IMR-90 (cell line): Measurements from ENCODE around the gene NOS3. TPM values are rescaled to one million over a fixed set of nuclear protein-coding genes. Genes with fewer than 3 reads are reported as not detected.
A peak's percentile ranks its signal among the peaks of the same experiment; 100 is the strongest.

Source experiments
- ATAC-seq: fragments of 200-7000 bp; cut with Tn5 transposase; 2 replicates; pipeline ENCODE4 v1.9.1; 2020; ENCODE audit warnings: low read depth, mild to moderate bottlenecking, moderate library complexity
- BruUV-seq: library from RNA; stranded (reverse); fragments of 400-500 nt; replicated peaks from 2 replicates; lab custom pipeline; 2021; lab: Mats Ljungman, UMichigan
- CTCF ChIA-PET: fragments of 300-600 bp; formaldehyde crosslinking; extraction: SDS; loops from one replicate; lab custom pipeline; 2021; ENCODE audit warnings: antibody characterized with exemption; lab: Yijun Ruan, JAX
- POLR2A ChIA-PET: fragments of 300-600 bp; sonication (Branson Sonifier 250); formaldehyde crosslinking; loops from one replicate; lab custom pipeline; 2022; ENCODE audit warnings: antibody characterized with exemption; ENCODE audit not compliant: unreplicated experiment; lab: Charles Lee
- DNase-seq: peaks from one replicate; pipeline ENCODE4 v3.0.0; 2013
- H2AFZ ChIP-seq: replicated peaks from 2 replicates; pipeline ENCODE3; 2013; ENCODE audit warnings: low read length, mild to moderate bottlenecking; ENCODE audit not compliant: poor library complexity
- H2AK5ac ChIP-seq: 2 replicates; pipeline ENCODE4 v1.6.1; 2013; ENCODE audit warnings: low read depth, low read length, inconsistent platforms
- H2AK9ac ChIP-seq: replicated peaks from 2 replicates; pipeline ENCODE3; 2013; ENCODE audit warnings: mild to moderate bottlenecking, low read depth, low read length, moderate library complexity; ENCODE audit not compliant: poor library complexity
- H2BK120ac ChIP-seq: 2 replicates; pipeline ENCODE4 v1.6.1; 2013; ENCODE audit warnings: low read depth, low read length, inconsistent platforms
- H2BK15ac ChIP-seq: 3 replicates; pipeline ENCODE4 v1.6.1; 2013; ENCODE audit warnings: low read depth, low read length, inconsistent platforms
- H2BK20ac ChIP-seq: 2 replicates; pipeline ENCODE4 v1.6.1; 2013; ENCODE audit warnings: low read depth, mild to moderate bottlenecking, inconsistent platforms, low read length, moderate library complexity
- H2BK5ac ChIP-seq: 2 replicates; pipeline ENCODE4 v1.6.1; 2013; ENCODE audit warnings: mild to moderate bottlenecking, low read depth, low read length, inconsistent platforms; ENCODE audit not compliant: poor library complexity, severe bottlenecking
- H3K14ac ChIP-seq: replicated peaks from 2 replicates; pipeline ENCODE4 v1.6.1; 2013; ENCODE audit warnings: low read depth, low read length, inconsistent platforms
- H3K18ac ChIP-seq: 2 replicates; pipeline ENCODE4 v1.6.1; 2013; ENCODE audit warnings: low read depth, low read length, control low read depth
- H3K23ac ChIP-seq: 2 replicates; pipeline ENCODE4 v1.6.1; 2013; ENCODE audit warnings: low read depth, low read length, inconsistent platforms
- H3K27ac ChIP-seq: 2 replicates; pipeline ENCODE4 v1.5.1; 2013; ENCODE audit warnings: mild to moderate bottlenecking, control low read depth, low read length; ENCODE audit not compliant: insufficient read depth
- H3K27me3 ChIP-seq: 2 replicates; pipeline ENCODE4 v1.6.1; 2013; ENCODE audit warnings: low read length; ENCODE audit not compliant: control insufficient read depth, insufficient read depth
- H3K36me3 ChIP-seq: 2 replicates; pipeline ENCODE4 v1.6.1; 2013; ENCODE audit warnings: low read length, mixed read lengths; ENCODE audit not compliant: control insufficient read depth, insufficient read depth
- H3K4ac ChIP-seq: 2 replicates; pipeline ENCODE4 v1.6.1; 2013; ENCODE audit warnings: low read depth, low read length, inconsistent platforms
- H3K4me1 ChIP-seq: 2 replicates; pipeline ENCODE4 v1.6.1; 2013; ENCODE audit warnings: low read length, mixed read lengths; ENCODE audit not compliant: control insufficient read depth, insufficient read depth
- H3K4me2 ChIP-seq: 2 replicates; pipeline ENCODE4 v1.6.1; 2013; ENCODE audit warnings: low read depth, mild to moderate bottlenecking, control low read depth, low read length, moderate library complexity
- H3K4me3 ChIP-seq: 2 replicates; pipeline ENCODE4 v1.5.1; 2013; ENCODE audit warnings: low read depth, mild to moderate bottlenecking, control low read depth, low read length, moderate library complexity; ENCODE audit not compliant: insufficient read depth
- H3K56ac ChIP-seq: 2 replicates; pipeline ENCODE4 v1.6.1; 2013; ENCODE audit warnings: low read length, inconsistent platforms; ENCODE audit not compliant: insufficient read depth; ENCODE audit errors: extremely low read depth
- H3K79me1 ChIP-seq, 2 experiments: 2 replicates each; pipeline ENCODE4 v1.6.1; 2013; ENCODE audit warnings: low read length in 2 of 2, inconsistent platforms in 1 of 2, low read depth in 1 of 2
- H3K9ac ChIP-seq: 2 replicates; pipeline ENCODE4 v1.6.1; 2013; ENCODE audit warnings: low read depth, low read length, control low read depth
- H3K9me1 ChIP-seq: 2 replicates; pipeline ENCODE4 v1.6.1; 2013; ENCODE audit warnings: low read length, inconsistent platforms; ENCODE audit not compliant: insufficient read depth
- H3K9me3 ChIP-seq: 2 replicates; pipeline ENCODE4 v1.6.1; 2013; ENCODE audit warnings: low read length; ENCODE audit not compliant: control insufficient read depth, insufficient read depth
- H4K20me1 ChIP-seq: 2 replicates; pipeline ENCODE4 v1.6.1; 2013; ENCODE audit warnings: low read length, inconsistent platforms; ENCODE audit not compliant: insufficient read depth
- H4K5ac ChIP-seq: 2 replicates; pipeline ENCODE4 v1.6.1; 2013; ENCODE audit warnings: mild to moderate bottlenecking, low read depth, low read length, control low read depth
- H4K8ac ChIP-seq, 2 experiments: 2 replicates each; pipeline ENCODE4 v1.6.1; 2013; ENCODE audit warnings: low read depth in 2 of 2, low read length in 2 of 2, control low read depth in 1 of 2, inconsistent platforms in 1 of 2
- H4K91ac ChIP-seq: 2 replicates; pipeline ENCODE4 v1.6.1; 2013; ENCODE audit warnings: low read depth, low read length, inconsistent platforms; ENCODE audit not compliant: insufficient read depth
- BHLHE40 ChIP-seq: fragments of 150-350 bp; IDR thresholded peaks from 2 replicates; pipeline ENCODE4 v1.6.1; 2016; ENCODE audit warnings: mild to moderate bottlenecking, low read depth, low read length
- CHD1 ChIP-seq: IDR thresholded peaks from 2 replicates; pipeline ENCODE4 v1.6.1; 2012; ENCODE audit warnings: low read depth, low read length, improper control_type of control experiment
- MAFK ChIP-seq: IDR thresholded peaks from 2 replicates; pipeline ENCODE4 v1.6.1; 2012; ENCODE audit warnings: low read depth, low read length, improper control_type of control experiment
- MXI1 ChIP-seq: IDR thresholded peaks from 2 replicates; pipeline ENCODE4 v1.6.1; 2012; ENCODE audit warnings: low read depth, mild to moderate bottlenecking, low read length, moderate library complexity, borderline replicate concordance
- POLR2A ChIP-seq: IDR thresholded peaks from 2 replicates; pipeline ENCODE4 v1.6.1; 2012; ENCODE audit warnings: mild to moderate bottlenecking, low read depth, low read length
- RCOR1 ChIP-seq: IDR thresholded peaks from 2 replicates; pipeline ENCODE4 v1.6.1; 2012; ENCODE audit warnings: mild to moderate bottlenecking, low read length, improper control_type of control experiment; ENCODE audit not compliant: insufficient replicate concordance
- RFX5 ChIP-seq: IDR thresholded peaks from 2 replicates; pipeline ENCODE4 v1.8.0; 2012; ENCODE audit warnings: low read depth, mild to moderate bottlenecking, low read length, moderate library complexity
- SMC3 ChIP-seq: fragments of 150-350 bp; IDR thresholded peaks from 2 replicates; pipeline ENCODE4 v1.6.1; 2016; ENCODE audit warnings: low read depth, mild to moderate bottlenecking, antibody characterized with exemption, low read length, moderate library complexity
- WGBS, 2 experiments: methylation state at CpG; one replicate each; pipeline versions ENCODE4 v1.1.5 to v1.1.7; 2013; ENCODE audit warnings: missing lambda C conversion rate in 2 of 2; ENCODE audit not compliant: insufficient read length in 1 of 2; ENCODE audit errors: extremely low coverage in 2 of 2; 5-methylcytosine and 5-hydroxymethylcytosine counted together
- dilution Hi-C: fragments of 300-500 bp; cut with HindIII; formaldehyde crosslinking; loops from one replicate; pipeline ENCODE4 v1.14.3; 2018; ENCODE audit warnings: low sequenced_read_pairs; ENCODE audit not compliant: unreplicated experiment
- in situ Hi-C: fragments of 300-500 bp; cut with MboI; formaldehyde crosslinking; loops from 3 replicates; pipeline ENCODE4 v1.14.3; 2019; ENCODE audit warnings: low sequenced_read_pairs, inconsistent platforms, mixed read lengths
- intact Hi-C: fragments of 100-400 bp; cut with micrococcal nuclease; formaldehyde crosslinking; loops from 2 replicates; pipeline ENCODE4 v1.10.0; 2022
- polyA plus RNA-seq, 3 experiments: library from polyadenylated mRNA; depleted of rRNA; stranded (reverse); fragments of >200 nt; gene quantifications; 2 replicates each; pipeline ENCODE4 v1.2.3, GENCODE V29; 2012; ENCODE audit warnings: low replicate concordance in 1 of 3
- total RNA-seq: library from RNA; depleted of rRNA; stranded (reverse); fragments of >200 nt; gene quantifications from 2 replicates; pipeline ENCODE4 v1.2.3, GENCODE V29; 2012
- TF ChIP-seq, protein P1 (sequence below): conservative IDR thresholded peaks from 2 replicates; pipeline ENCODE4 v1.5.1; 2012; ENCODE audit warnings: mild to moderate bottlenecking, low read depth, low read length, improper control_type of control experiment

NOS3 gene
- total and polyA plus RNA-seq, 2 of the 4 experiments (the other 2 are of a cell fraction): 0.72 to 2.0 TPM

DNA sequence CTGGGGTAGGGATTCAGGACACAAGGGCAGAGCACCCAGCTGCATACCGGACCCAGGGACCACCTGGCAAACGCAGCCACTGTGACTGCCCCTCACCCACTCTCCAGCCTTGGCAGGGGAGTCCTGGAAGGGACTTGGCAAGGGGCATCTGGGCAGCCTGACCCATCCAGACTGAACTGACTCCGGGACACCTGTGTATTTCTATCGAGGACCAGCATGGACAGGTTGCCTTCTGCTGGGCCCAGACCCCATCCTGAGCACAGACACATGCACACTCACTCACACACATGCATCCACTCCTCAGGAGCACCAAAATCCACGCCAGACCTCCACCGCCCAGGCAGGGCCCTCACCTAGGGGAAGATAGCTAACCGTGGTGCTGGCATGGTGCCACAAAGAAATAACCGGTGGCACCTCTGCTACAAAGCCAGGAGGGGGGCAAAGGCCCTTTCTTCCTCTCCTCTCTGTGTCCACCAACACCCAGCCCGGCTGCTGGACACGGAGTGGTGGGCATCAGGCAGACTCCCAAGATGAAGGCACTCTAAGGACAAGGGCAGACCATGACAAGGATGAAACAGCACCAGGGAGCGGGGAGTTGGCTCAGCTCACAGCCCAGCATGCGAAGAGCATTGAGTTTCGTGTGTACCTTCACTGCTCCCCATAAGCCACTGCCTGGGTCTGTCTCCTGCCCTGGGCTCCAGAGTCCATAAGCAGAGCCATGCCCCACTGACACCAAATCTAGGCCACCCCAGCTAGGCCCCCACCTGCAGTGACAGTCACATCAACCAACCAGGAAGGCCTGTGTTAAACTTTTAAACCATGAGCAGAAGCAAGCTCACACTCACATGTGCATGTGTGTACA is 48.0 kb upstream of the NOS3 start:
- Histone ChIP-seq H3K18ac (no peak overlapping the region), H2BK15ac (no peak overlapping the region), H3K4me3 (no peak overlapping the region), H3K36me3 (no peaks in the 10 kb centered on the region), H3K9me1 (0 out of 2 replicates have a peak, but pooled peaks cover 3% of the 10 kb centered on the region), H2BK5ac (no peak overlapping the region), H3K79me1 (no peaks in the 10 kb centered on the region), H4K5ac (no peak overlapping the region), H4K8ac (no peak overlapping the region), H4K20me1 (no peaks in the 10 kb centered on the region), H2AFZ (peak overlapping the region; percentile 14), H3K4ac (no peak overlapping the region), H3K27me3 (no peaks in the 10 kb centered on the region), H2AK5ac (no peak overlapping the region), H3K14ac (no peak overlapping the region), H4K91ac (no peak overlapping the region), H3K27ac (no peak overlapping the region), H2BK20ac (no peak overlapping the region), H3K56ac (no peak overlapping the region), H3K4me2 (no peak overlapping the region), H3K9ac (no peak overlapping the region), H2BK120ac (no peak overlapping the region), H2AK9ac (no peak overlapping the region), H3K9me3 (no peaks in the 10 kb centered on the region), H3K4me1 (peaks cover 5% of the 10 kb centered on the region; the same call in 1 of the 2 replicates), H3K23ac (no peak overlapping the region)
- DNase-seq (no peak), ATAC-seq (no peak)
- ChIA-PET POLR2A (no interaction called here), CTCF (no interaction called here)
- TF ChIP-seq CHD1 (no peak), MAFK (no peak), BHLHE40 (no peak), SMC3 (no peak), POLR2A (no peak), RCOR1 (no peak), RFX5 (no peak), MXI1 (no peak)
- TF ChIP-seq, protein P1, sequence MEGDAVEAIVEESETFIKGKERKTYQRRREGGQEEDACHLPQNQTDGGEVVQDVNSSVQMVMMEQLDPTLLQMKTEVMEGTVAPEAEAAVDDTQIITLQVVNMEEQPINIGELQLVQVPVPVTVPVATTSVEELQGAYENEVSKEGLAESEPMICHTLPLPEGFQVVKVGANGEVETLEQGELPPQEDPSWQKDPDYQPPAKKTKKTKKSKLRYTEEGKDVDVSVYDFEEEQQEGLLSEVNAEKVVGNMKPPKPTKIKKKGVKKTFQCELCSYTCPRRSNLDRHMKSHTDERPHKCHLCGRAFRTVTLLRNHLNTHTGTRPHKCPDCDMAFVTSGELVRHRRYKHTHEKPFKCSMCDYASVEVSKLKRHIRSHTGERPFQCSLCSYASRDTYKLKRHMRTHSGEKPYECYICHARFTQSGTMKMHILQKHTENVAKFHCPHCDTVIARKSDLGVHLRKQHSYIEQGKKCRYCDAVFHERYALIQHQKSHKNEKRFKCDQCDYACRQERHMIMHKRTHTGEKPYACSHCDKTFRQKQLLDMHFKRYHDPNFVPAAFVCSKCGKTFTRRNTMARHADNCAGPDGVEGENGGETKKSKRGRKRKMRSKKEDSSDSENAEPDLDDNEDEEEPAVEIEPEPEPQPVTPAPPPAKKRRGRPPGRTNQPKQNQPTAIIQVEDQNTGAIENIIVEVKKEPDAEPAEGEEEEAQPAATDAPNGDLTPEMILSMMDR: no peak
- dilution Hi-C loops (no loop called here), in situ Hi-C loops (no loop called here), intact Hi-C loops (no loop called here)
- WGBS, 2 experiments: 93% methylated on average over 5 of the region's 13 CpGs; no CpG with 5 or more reads in 1 of the 2 experiments
- no TSS peak for BruUV-seq
